Measurements from ENCODE around the gene PCK1. TPM values are rescaled to one million over a fixed set of nuclear protein-coding genes. Genes with fewer than 3 reads are reported as not detected.

PCK1 gene
- total and polyA plus RNA-seq, 2 of the 13 experiments (the other 11 are each of a cell fraction or from before 2014, with no cell fraction given), result 6.5 to 12.6 TPM

DNA sequence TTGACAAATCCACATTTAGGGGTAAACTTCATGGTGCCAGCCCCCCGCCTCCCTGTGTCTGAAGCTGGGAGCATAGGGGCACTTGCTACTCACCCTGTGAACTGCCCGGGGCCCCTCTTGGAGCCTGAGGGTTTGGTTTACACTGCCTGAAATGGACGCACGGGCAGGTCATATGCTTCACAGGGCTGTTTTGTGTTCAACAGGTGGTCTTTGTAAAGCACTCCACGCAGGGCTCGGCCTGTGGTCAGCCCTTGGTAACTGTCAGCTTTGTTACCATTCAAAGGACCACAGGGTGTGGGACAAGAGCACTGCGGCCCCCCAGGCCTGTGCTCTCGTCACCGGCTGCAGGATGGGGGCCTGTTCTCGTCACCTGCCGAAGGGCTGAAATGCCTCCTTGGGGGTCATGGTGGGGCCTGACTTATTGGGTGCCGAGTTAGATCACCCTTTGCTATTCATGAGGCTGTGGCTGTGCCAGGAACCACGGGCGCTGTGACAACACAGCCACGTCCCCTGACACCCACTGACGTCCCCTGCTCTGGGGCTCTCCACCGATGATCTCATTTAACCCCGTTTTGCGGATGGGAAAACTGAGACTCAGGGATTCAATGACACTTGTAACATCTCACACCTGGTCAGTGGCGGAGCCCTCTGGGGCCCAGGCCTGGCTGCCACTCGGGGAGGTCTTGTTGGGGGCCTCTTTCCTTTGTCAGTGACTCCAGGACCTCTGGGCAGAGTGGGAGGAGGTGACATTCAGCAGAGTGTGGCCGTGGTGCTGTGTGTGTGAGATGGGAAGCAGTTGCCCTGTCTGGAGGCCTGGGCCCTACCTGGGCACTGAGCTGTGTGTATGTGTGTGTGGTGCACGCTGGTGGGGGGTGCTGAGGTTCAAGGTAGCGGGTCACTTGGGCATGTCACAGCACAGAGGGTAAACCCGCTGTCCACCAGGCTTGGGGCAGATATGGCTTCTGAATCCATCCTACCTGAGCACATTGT, 34.4 kb downstream of the PCK1 start (continued):
- TF ChIP-seq STAT6 (CRISPR knock-in tag; IDR thresholded peaks at IDR 0.05; ENCODE audit: borderline replicate concordance) (no peak), SNAPC2 (CRISPR knock-in tag; IDR thresholded peaks at IDR 0.05) (no peak), POLR2AphosphoS2 (IDR thresholded peaks at IDR 0.05; ENCODE audit: low read depth, low read length) (no peak), MEIS1 (CRISPR knock-in tag; IDR thresholded peaks at IDR 0.05; ENCODE audit: borderline replicate concordance) (no peak), ZNF563 (CRISPR knock-in tag; IDR thresholded peaks at IDR 0.05) (0 out of 2 replicates have a peak, but pooled peaks have one; percentile 23), PCBP2 (optimal IDR thresholded peaks at IDR 0.05; ENCODE audit: low read depth, low read length, poor library complexity, severe bottlenecking) (no peak), TARDBP (CRISPR knock-in tag; IDR thresholded peaks at IDR 0.05) (no peak), ZFP82 (CRISPR knock-in tag; IDR thresholded peaks at IDR 0.05; ENCODE audit: borderline replicate concordance) (no peak), PITX1 (CRISPR knock-in tag; IDR thresholded peaks at IDR 0.05) (no peak), RCOR2 (CRISPR knock-in tag; IDR thresholded peaks at IDR 0.05) (no peak), CC2D1A (CRISPR knock-in tag; IDR thresholded peaks at IDR 0.05) (no peak), ZNF30 (CRISPR knock-in tag; IDR thresholded peaks at IDR 0.05) (0 out of 2 replicates have a peak, but pooled peaks have one; percentile 8), ZNF772 (CRISPR knock-in tag; IDR thresholded peaks at IDR 0.05) (no peak), PLRG1 (conservative IDR thresholded peaks at IDR 0.05) (no peak), KLF6 (CRISPR knock-in tag; IDR thresholded peaks at IDR 0.05) (no peak), FOXC1 (CRISPR knock-in tag; IDR thresholded peaks at IDR 0.05; ENCODE audit: borderline replicate concordance) (no peak), ZNF574 (CRISPR knock-in tag; IDR thresholded peaks at IDR 0.05) (no peak), ADNP (CRISPR knock-in tag; IDR thresholded peaks at IDR 0.05) (0 out of 2 replicates have a peak, but pooled peaks have one; percentile 22)
- TF ChIP-seq, protein P1, sequence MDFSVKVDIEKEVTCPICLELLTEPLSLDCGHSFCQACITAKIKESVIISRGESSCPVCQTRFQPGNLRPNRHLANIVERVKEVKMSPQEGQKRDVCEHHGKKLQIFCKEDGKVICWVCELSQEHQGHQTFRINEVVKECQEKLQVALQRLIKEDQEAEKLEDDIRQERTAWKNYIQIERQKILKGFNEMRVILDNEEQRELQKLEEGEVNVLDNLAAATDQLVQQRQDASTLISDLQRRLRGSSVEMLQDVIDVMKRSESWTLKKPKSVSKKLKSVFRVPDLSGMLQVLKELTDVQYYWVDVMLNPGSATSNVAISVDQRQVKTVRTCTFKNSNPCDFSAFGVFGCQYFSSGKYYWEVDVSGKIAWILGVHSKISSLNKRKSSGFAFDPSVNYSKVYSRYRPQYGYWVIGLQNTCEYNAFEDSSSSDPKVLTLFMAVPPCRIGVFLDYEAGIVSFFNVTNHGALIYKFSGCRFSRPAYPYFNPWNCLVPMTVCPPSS (IDR thresholded peaks at IDR 0.05), result no peak
